ENCODE results near the gene TNRC6C.

DNA sequence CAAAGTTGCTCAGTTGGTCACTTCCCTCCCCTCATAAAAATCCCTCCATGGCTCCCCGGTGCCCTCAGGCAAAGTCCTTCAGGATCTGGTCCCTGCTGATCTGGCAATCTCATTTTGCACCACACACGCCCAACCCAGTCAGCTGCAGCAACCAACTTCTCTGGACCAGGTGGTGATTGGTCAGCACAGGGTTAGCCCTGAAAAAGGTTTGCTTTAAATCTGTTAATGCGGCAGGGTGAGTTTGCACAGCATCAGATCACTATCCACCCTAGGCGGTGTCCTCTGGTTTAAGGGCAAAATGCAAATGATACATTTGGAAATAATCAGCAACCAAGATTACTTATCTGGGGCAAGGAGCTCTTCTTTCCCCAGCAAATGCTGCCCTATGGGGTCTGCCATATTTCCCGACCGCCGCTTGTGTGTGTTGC lies 42.9 kb upstream of the TNRC6C start:
- TF ChIP-seq, protein P1, sequence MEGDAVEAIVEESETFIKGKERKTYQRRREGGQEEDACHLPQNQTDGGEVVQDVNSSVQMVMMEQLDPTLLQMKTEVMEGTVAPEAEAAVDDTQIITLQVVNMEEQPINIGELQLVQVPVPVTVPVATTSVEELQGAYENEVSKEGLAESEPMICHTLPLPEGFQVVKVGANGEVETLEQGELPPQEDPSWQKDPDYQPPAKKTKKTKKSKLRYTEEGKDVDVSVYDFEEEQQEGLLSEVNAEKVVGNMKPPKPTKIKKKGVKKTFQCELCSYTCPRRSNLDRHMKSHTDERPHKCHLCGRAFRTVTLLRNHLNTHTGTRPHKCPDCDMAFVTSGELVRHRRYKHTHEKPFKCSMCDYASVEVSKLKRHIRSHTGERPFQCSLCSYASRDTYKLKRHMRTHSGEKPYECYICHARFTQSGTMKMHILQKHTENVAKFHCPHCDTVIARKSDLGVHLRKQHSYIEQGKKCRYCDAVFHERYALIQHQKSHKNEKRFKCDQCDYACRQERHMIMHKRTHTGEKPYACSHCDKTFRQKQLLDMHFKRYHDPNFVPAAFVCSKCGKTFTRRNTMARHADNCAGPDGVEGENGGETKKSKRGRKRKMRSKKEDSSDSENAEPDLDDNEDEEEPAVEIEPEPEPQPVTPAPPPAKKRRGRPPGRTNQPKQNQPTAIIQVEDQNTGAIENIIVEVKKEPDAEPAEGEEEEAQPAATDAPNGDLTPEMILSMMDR (IDR thresholded peaks at IDR 0.05): no peak
- TF ChIP-seq POLR2A (IDR thresholded peaks at IDR 0.05): no peak
